Keratinocyte (primary cell): Measurements from ENCODE around the gene DHRSX. TPM values are rescaled to one million over a fixed set of nuclear protein-coding genes. Genes with fewer than 3 reads are reported as not detected.

Experiments
- DNase-seq: peaks from one replicate; pipeline ENCODE4 v3.0.0-alpha.2; 2011; ENCODE audit warnings: low read depth, missing footprints, low spot score
- FAIRE-seq: peaks from 2 replicates; lab custom pipeline; 2011; peaks lifted over from hg19 to GRCh38; lab: Jason Lieb, UNC
- H2AFZ ChIP-seq: 2 replicates; pipeline ENCODE4 v1.6.0; 2012; ENCODE audit warnings: low read length, control low read depth, inconsistent platforms; ENCODE audit not compliant: control insufficient read depth
- H3K27ac ChIP-seq: 2 replicates; pipeline ENCODE4 v1.5.1; 2011; ENCODE audit warnings: low read length; ENCODE audit not compliant: control insufficient read depth, insufficient read depth
- H3K27me3 ChIP-seq: 3 replicates; pipeline ENCODE4 v1.6.0; 2011; ENCODE audit warnings: low read length; ENCODE audit not compliant: control insufficient read depth, insufficient read depth; ENCODE audit errors: extremely low read depth
- H3K36me3 ChIP-seq, 2 experiments: 2 replicates in 1 of 2; 3 replicates in 1 of 2; pipeline ENCODE4 v1.5.1; 2011; ENCODE audit warnings: low read length in 2 of 2, mild to moderate bottlenecking in 1 of 2; ENCODE audit not compliant: control insufficient read depth in 2 of 2, insufficient read depth in 2 of 2; ENCODE audit errors: extremely low read depth in 1 of 2
- H3K4me1 ChIP-seq: 3 replicates; pipeline ENCODE4 v1.5.1; 2011; ENCODE audit warnings: low read length; ENCODE audit not compliant: control insufficient read depth, insufficient read depth; ENCODE audit errors: extremely low read depth
- H3K4me2 ChIP-seq: 3 replicates; pipeline ENCODE4 v1.6.0; 2011; ENCODE audit warnings: low read depth, low read length; ENCODE audit not compliant: control insufficient read depth, insufficient read depth; ENCODE audit errors: extremely low read depth
- H3K4me3 ChIP-seq, 3 experiments: fragments of 200-600 bp in 1 of 3; sonication (generic) in 1 of 3; 2 replicates in 2 of 3; 3 replicates in 1 of 3; pipeline ENCODE4 v1.5.1; 2011 to 2016; ENCODE audit warnings: low read length in 3 of 3, mild to moderate bottlenecking in 3 of 3, control low read depth in 2 of 3, inconsistent platforms in 1 of 3, low read depth in 1 of 3, mixed read lengths in 1 of 3, mixed run types in 1 of 3, moderate library complexity in 1 of 3; ENCODE audit not compliant: control insufficient read depth in 2 of 3, insufficient read depth in 2 of 3; ENCODE audit errors: extremely low read depth in 1 of 3
- H3K79me2 ChIP-seq: 2 replicates; pipeline ENCODE4 v1.6.0; 2012; ENCODE audit warnings: low read length; ENCODE audit not compliant: control insufficient read depth, insufficient read depth
- H3K9ac ChIP-seq: 3 replicates; pipeline ENCODE4 v1.6.0; 2011; ENCODE audit warnings: low read length; ENCODE audit not compliant: control insufficient read depth, insufficient read depth; ENCODE audit errors: extremely low read depth
- H3K9me1 ChIP-seq: 3 replicates; pipeline ENCODE4 v1.6.0; 2011; ENCODE audit warnings: low read length; ENCODE audit not compliant: control insufficient read depth, insufficient read depth; ENCODE audit errors: extremely low read depth
- H3K9me3 ChIP-seq: 2 replicates; pipeline ENCODE4 v1.5.1; 2012; ENCODE audit warnings: low read depth, low read length; ENCODE audit not compliant: control insufficient read depth
- H4K20me1 ChIP-seq: 3 replicates; pipeline ENCODE4 v1.6.0; 2011; ENCODE audit warnings: low read length; ENCODE audit not compliant: control insufficient read depth, insufficient read depth; ENCODE audit errors: extremely low read depth
- EZH2 ChIP-seq: IDR thresholded peaks from one replicate; pipeline ENCODE4 v1.6.1; 2012; ENCODE audit warnings: inconsistent platforms, mild to moderate bottlenecking, low read length, moderate library complexity
- dilution Hi-C: fragments of 300-500 bp; cut with MboI; formaldehyde crosslinking; loops from one replicate; pipeline ENCODE4 v1.7.0; 2020; ENCODE audit warnings: low sequenced_read_pairs; ENCODE audit not compliant: extremely low pct_ligation_motif_present
- polyA plus RNA-seq, 5 experiments: library from polyadenylated mRNA; depleted of rRNA in 3 of 5; stranded (reverse) in 3 of 5; stranded (forward) in 1 of 5; unstranded in 1 of 5; fragments of >200 nt; gene quantifications; 1 replicate in 1 of 5; 2 replicates in 3 of 5; 3 replicates in 1 of 5; pipeline versions ENCODE4 v1.2.1 to v1.2.3, GENCODE V29; 2011 to 2012; ENCODE audit warnings: missing spikeins in 2 of 5, low read depth in 1 of 5, low replicate concordance in 1 of 5
- TF ChIP-seq, protein P1 (sequence below), 3 experiments: IDR thresholded peaks in 1 of 3; conservative IDR thresholded peaks in 1 of 3; optimal IDR thresholded peaks in 1 of 3; 2 replicates in 2 of 3; 3 replicates in 1 of 3; pipeline versions ENCODE3 to v1.5.1; 2011; ENCODE audit warnings: low read length in 3 of 3, mild to moderate bottlenecking in 3 of 3, moderate library complexity in 2 of 3, control low read depth in 1 of 3, inconsistent platforms in 1 of 3; ENCODE audit not compliant: insufficient read depth in 2 of 3; ENCODE audit errors: extremely low read depth in 1 of 3

Gene DHRSX
- polyA plus RNA-seq, 1 donor (not counting 4 experiments of a cell fraction or from before 2014, with no cell fraction given) = 20.4 TPM

GRCh38 chrX:2320580-2321327, 180.0 kb downstream of the DHRSX start:
- dilution Hi-C loops = no loop called here
- FAIRE-seq (no peak), DNase-seq (no peak)
- Histone ChIP-seq H4K20me1 (no peaks in the 10 kb centered on the region), H3K9ac (no peak overlapping the region), H3K4me2 (no peak overlapping the region), H3K9me1 (no peaks in the 10 kb centered on the region), H2AFZ (no peak overlapping the region), H3K36me3 (no peaks in the 10 kb centered on the region), H3K4me3 (no peak overlapping the region), H3K4me1 (no peaks in the 10 kb centered on the region), H3K9me3 (no peaks in the 10 kb centered on the region), H3K27me3 (no peaks in the 10 kb centered on the region), H3K79me2 (no peaks in the 10 kb centered on the region), H3K27ac (no peak overlapping the region)
- TF ChIP-seq, protein P1, sequence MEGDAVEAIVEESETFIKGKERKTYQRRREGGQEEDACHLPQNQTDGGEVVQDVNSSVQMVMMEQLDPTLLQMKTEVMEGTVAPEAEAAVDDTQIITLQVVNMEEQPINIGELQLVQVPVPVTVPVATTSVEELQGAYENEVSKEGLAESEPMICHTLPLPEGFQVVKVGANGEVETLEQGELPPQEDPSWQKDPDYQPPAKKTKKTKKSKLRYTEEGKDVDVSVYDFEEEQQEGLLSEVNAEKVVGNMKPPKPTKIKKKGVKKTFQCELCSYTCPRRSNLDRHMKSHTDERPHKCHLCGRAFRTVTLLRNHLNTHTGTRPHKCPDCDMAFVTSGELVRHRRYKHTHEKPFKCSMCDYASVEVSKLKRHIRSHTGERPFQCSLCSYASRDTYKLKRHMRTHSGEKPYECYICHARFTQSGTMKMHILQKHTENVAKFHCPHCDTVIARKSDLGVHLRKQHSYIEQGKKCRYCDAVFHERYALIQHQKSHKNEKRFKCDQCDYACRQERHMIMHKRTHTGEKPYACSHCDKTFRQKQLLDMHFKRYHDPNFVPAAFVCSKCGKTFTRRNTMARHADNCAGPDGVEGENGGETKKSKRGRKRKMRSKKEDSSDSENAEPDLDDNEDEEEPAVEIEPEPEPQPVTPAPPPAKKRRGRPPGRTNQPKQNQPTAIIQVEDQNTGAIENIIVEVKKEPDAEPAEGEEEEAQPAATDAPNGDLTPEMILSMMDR (optimal IDR thresholded peaks at IDR 0.05 in 1 of 3, IDR thresholded peaks at IDR 0.05 in 1 of 3, conservative IDR thresholded peaks at IDR 0.05 in 1 of 3; ENCODE audit: extremely low read depth in 1 of 3, insufficient read depth in 2 of 3, low read length in 3 of 3) = no peak
- TF ChIP-seq EZH2 = no peak

GRCh38 chrX:2320089-2320488, 180.7 kb downstream of the DHRSX start:
- dilution Hi-C loops = no loop called here
- no peaks in the 10 kb centered on the region for H4K20me1 ChIP-seq
- no peaks in the 10 kb centered on the region for H3K36me3 ChIP-seq
- H3K79me2 ChIP-seq = no peaks in the 10 kb centered on the region
- H3K4me3 ChIP-seq = no peak overlapping the region
- FAIRE-seq = no peak
- H3K9me3 ChIP-seq = no peaks in the 10 kb centered on the region
- H3K4me1 ChIP-seq = no peaks in the 10 kb centered on the region
- no peaks in the 10 kb centered on the region for H3K9me1 ChIP-seq
- no peak overlapping the region for H3K4me2 ChIP-seq
- TF ChIP-seq, protein P1 (optimal IDR thresholded peaks at IDR 0.05 in 1 of 3, IDR thresholded peaks at IDR 0.05 in 1 of 3, conservative IDR thresholded peaks at IDR 0.05 in 1 of 3; ENCODE audit: extremely low read depth in 1 of 3, insufficient read depth in 2 of 3, low read length in 3 of 3) = no peak
- no peak for TF ChIP-seq EZH2
- no peak overlapping the region for H3K27ac ChIP-seq
- H3K9ac ChIP-seq = no peak overlapping the region
- no peaks in the 10 kb centered on the region for H3K27me3 ChIP-seq
- no peak for DNase-seq
- no peak overlapping the region for H2AFZ ChIP-seq
